K562 (cell line): ENCODE measurements around the gene CNTN4. TPM values are rescaled to one million over a fixed set of nuclear protein-coding genes. Genes with fewer than 3 reads are reported as not detected.

ENCODE experiments used
- ATAC-seq: fragments of 200-7000 bp; cut with Tn5 transposase; 3 replicates; pipeline ENCODE4 v1.9.1; 2020; ENCODE audit warnings: moderate library complexity
- BruUV-seq: library from RNA; stranded (reverse); fragments of 400-500 nt; replicated peaks from 2 replicates; lab custom pipeline; 2021; lab: Mats Ljungman, UMichigan
- CTCF ChIA-PET: fragments of 300-600 bp; formaldehyde crosslinking; extraction: SDS; loops from one replicate; lab custom pipeline; 2021; ENCODE audit warnings: low intra/inter-chr PET ratio; lab: Yijun Ruan, JAX
- POLR2A ChIA-PET: fragments of 300-600, 350-650 bp; sonication (Branson Sonifier 250); formaldehyde crosslinking; extraction: SDS; loops from one replicate; lab custom pipeline; 2021; ENCODE audit warnings: antibody characterized with exemption, inconsistent platforms; lab: Yijun Ruan, JAX
- DNase-seq, 4 experiments: peaks; one replicate each; pipeline versions ENCODE4 v3.0.0 to v3.0.0-alpha.2; 2011 to 2018; ENCODE audit warnings: low spot score in 3 of 4, mixed read lengths in 3 of 4; ENCODE audit errors: extremely low read depth in 1 of 4
- FAIRE-seq: peaks from 2 replicates; lab custom pipeline; 2011; peaks lifted over from hg19 to GRCh38; lab: Jason Lieb, UNC
- H2AFZ ChIP-seq: 2 replicates; pipeline ENCODE4 v1.6.0; 2011; ENCODE audit warnings: low read depth, low read length, control low read depth, inconsistent platforms
- H3K27ac ChIP-seq: fragments of 200-600 bp; 3 replicates; pipeline ENCODE4 v1.8.0; 2011; ENCODE audit warnings: low read depth, mild to moderate bottlenecking, control low read depth, inconsistent platforms, low read length, moderate library complexity, mixed read lengths; ENCODE audit errors: extremely low read depth
- H3K27me3 ChIP-seq, 2 experiments: fragments of 300-600 bp in 1 of 2; 2 replicates in 1 of 2; 3 replicates in 1 of 2; pipeline versions ENCODE4 v1.6.0 to v1.8.0; 2011; ENCODE audit warnings: inconsistent platforms in 2 of 2, low read length in 2 of 2, mild to moderate bottlenecking in 1 of 2, mixed read lengths in 1 of 2, moderate library complexity in 1 of 2; ENCODE audit not compliant: control insufficient read depth in 2 of 2, insufficient read depth in 2 of 2
- H3K36me3 ChIP-seq: fragments of 300-600 bp; 3 replicates; pipeline ENCODE4 v1.8.0; 2011; ENCODE audit warnings: mild to moderate bottlenecking, low read length, inconsistent platforms; ENCODE audit not compliant: control insufficient read depth, insufficient read depth
- H3K4me1 ChIP-seq, 2 experiments: fragments of 200-600 bp in 1 of 2; replicated peaks in 1 of 2; 2 replicates in 1 of 2; 3 replicates in 1 of 2; pipeline versions ENCODE4 v1.5.1 to v1.8.0; 2011; ENCODE audit warnings: inconsistent platforms in 2 of 2, low read length in 2 of 2, mild to moderate bottlenecking in 1 of 2, mixed read lengths in 1 of 2, moderate library complexity in 1 of 2; ENCODE audit not compliant: control insufficient read depth in 2 of 2, insufficient read depth in 2 of 2
- H3K4me2 ChIP-seq: 2 replicates; pipeline ENCODE4 v1.6.1; 2011; ENCODE audit warnings: low read length, control low read depth, inconsistent platforms, mixed read lengths; ENCODE audit not compliant: insufficient read depth
- H3K4me3 ChIP-seq: fragments of 200-600 bp; sonication (generic), shearing (Covaris generic); 2 replicates; pipeline ENCODE4 v1.5.1; 2016; ENCODE audit warnings: control low read depth, inconsistent platforms
- H3K79me2 ChIP-seq: fragments of 200-600 bp; 3 replicates; pipeline ENCODE4 v1.8.0; 2011; ENCODE audit warnings: low read length, inconsistent platforms; ENCODE audit not compliant: control insufficient read depth, insufficient read depth
- H3K9ac ChIP-seq, 2 experiments: 2 replicates each; pipeline versions ENCODE4 v1.6.0 to v1.6.1; 2011; ENCODE audit warnings: low read depth in 2 of 2, low read length in 2 of 2, control low read depth in 1 of 2, inconsistent platforms in 1 of 2, mild to moderate bottlenecking in 1 of 2, mixed read lengths in 1 of 2; ENCODE audit not compliant: insufficient read depth in 1 of 2
- H3K9me1 ChIP-seq: one replicate; pipeline ENCODE4 v1.6.0; 2011; ENCODE audit warnings: inconsistent platforms, mild to moderate bottlenecking, low read length, moderate library complexity; ENCODE audit not compliant: control insufficient read depth, insufficient read depth
- H3K9me3 ChIP-seq: replicated peaks from 2 replicates; pipeline ENCODE4 v1.5.1; 2011; ENCODE audit warnings: low read depth, low read length, inconsistent platforms; ENCODE audit not compliant: control insufficient read depth, insufficient read depth
- H4K20me1 ChIP-seq: replicated peaks from 2 replicates; pipeline ENCODE4 v1.6.1; 2011; ENCODE audit warnings: low read length, inconsistent platforms, mixed read lengths; ENCODE audit not compliant: control insufficient read depth, insufficient read depth
- CBFA2T3 ChIP-seq: fragments of 450-650 bp; IDR thresholded peaks from 2 replicates; pipeline ENCODE4 v1.6.1; 2017
- KLF6 ChIP-seq: fragments of 250-450 bp; sonication (Bioruptor Pico); IDR thresholded peaks from 2 replicates; pipeline ENCODE4 v1.4.0; 2020; ENCODE audit warnings: mild to moderate bottlenecking, moderate library complexity, borderline replicate concordance
- MITF ChIP-seq: IDR thresholded peaks from 2 replicates; pipeline ENCODE4 v1.6.1; 2014; ENCODE audit warnings: antibody characterized with exemption
- POLR2AphosphoS5 ChIP-seq: IDR thresholded peaks from 2 replicates; pipeline ENCODE4 v1.6.1; 2011; ENCODE audit warnings: mild to moderate bottlenecking, low read depth, low read length, moderate library complexity; ENCODE audit not compliant: control insufficient read depth, insufficient read depth
- SMAD1 ChIP-seq: fragments of 150-350 bp; IDR thresholded peaks from 2 replicates; pipeline ENCODE4 v1.6.1; 2014; ENCODE audit warnings: low read length, low read depth; ENCODE audit not compliant: partially characterized antibody
- TBL1XR1 ChIP-seq, 2 experiments: IDR thresholded peaks; 2 replicates each; pipeline ENCODE4 v1.6.1; 2012; ENCODE audit warnings: improper control_type of control experiment in 2 of 2, low read length in 2 of 2, mild to moderate bottlenecking in 1 of 2
- TCF3 ChIP-seq: sonication (generic); formaldehyde crosslinking; IDR thresholded peaks from 2 replicates; pipeline ENCODE4 v1.4.0; 2020; ENCODE audit warnings: mild to moderate bottlenecking, missing genetic modification reagents
- YBX1 ChIP-seq: fragments of 450-650 bp; IDR thresholded peaks from 2 replicates; pipeline ENCODE4 v1.7.1; 2016; ENCODE audit warnings: mild to moderate bottlenecking
- ZNF232 ChIP-seq: sonication (generic); formaldehyde crosslinking; IDR thresholded peaks from 2 replicates; pipeline ENCODE4 v1.8.0; 2022; ENCODE audit warnings: mild to moderate bottlenecking, missing genetic modification reagents
- ZNF431 ChIP-seq: sonication (generic); formaldehyde crosslinking; IDR thresholded peaks from 2 replicates; pipeline ENCODE4 v1.8.0; 2022; ENCODE audit warnings: mild to moderate bottlenecking, missing genetic modification reagents
- ZNF561 ChIP-seq: fragments of 450-650 bp; formaldehyde crosslinking; conservative IDR thresholded peaks from 2 replicates; pipeline ENCODE4 v1.4.0; 2020; ENCODE audit warnings: mild to moderate bottlenecking, moderate library complexity
- ZNF76 ChIP-seq: fragments of 250-450 bp; sonication (Bioruptor Pico); IDR thresholded peaks from 2 replicates; pipeline ENCODE4 v1.4.0; 2020; ENCODE audit warnings: mild to moderate bottlenecking, moderate library complexity, borderline replicate concordance
- WGBS: fragments of 100-300 bp; shearing (Covaris generic); methylation state at CpG from one replicate; pipeline ENCODE4 v1.1.6; 2016; ENCODE audit warnings: low coverage, mixed read lengths; ENCODE audit not compliant: insufficient coverage; ENCODE audit errors: missing lambda C conversion rate; 5-methylcytosine and 5-hydroxymethylcytosine counted together
- in situ Hi-C: fragments of 300-500 bp; cut with MboI; formaldehyde crosslinking; loops from 4 replicates; pipeline ENCODE4 v1.15.0; 2018; ENCODE audit warnings: inconsistent platforms, mixed read lengths
- intact Hi-C: fragments of 100-400 bp; cut with micrococcal nuclease; formaldehyde crosslinking; loops from 2 replicates; pipeline ENCODE4 v1.14.2; 2022
- polyA plus RNA-seq, 8 experiments: library from polyadenylated mRNA; depleted of rRNA in 4 of 8; stranded (reverse) in 5 of 8; unstranded in 3 of 8; fragments of >200 nt; fragmentation: Nextera tagmentation in 2 of 8; fragmentation: Illumina TruSeq in 1 of 8; extraction: Ambion mirVana in 2 of 8; extraction: Trizol in 1 of 8; gene quantifications; 2 replicates each; pipeline versions ENCODE4 v1.2.1 to v1.2.3, GENCODE V29; 2011 to 2014; ENCODE audit warnings: inconsistent platforms in 1 of 8, missing spikeins in 1 of 8
- total RNA-seq, 7 experiments: library from RNA; depleted of rRNA in 6 of 7; stranded (reverse); fragments of >200 nt in 6 of 7; fragmentation: Illumina TruSeq in 2 of 7; extraction: Trizol in 2 of 7; gene quantifications; 2 replicates each; pipeline versions ENCODE4 v1.2.1 to v1.2.3, GENCODE V29; 2011 to 2021; ENCODE audit warnings: low replicate concordance in 1 of 7

Gene CNTN4
- total and polyA plus RNA-seq, 9 of the 15 experiments (the other 6 are each of a cell fraction or from before 2014, with no cell fraction given): not detected

GRCh38 chr3:2783261-2783660 lies 684.6 kb downstream of the CNTN4 start:
- 0% methylated on average over 2 of the region's 2 CpGs for WGBS
- Histone ChIP-seq H3K27me3 (no peaks in the 10 kb centered on the region), H3K9ac (no peak overlapping the region), H2AFZ (no peak overlapping the region), H3K9me1 (no peaks in the 10 kb centered on the region), H3K4me1 (no peaks in the 10 kb centered on the region), H3K4me3 (no peak overlapping the region), H3K27ac (no peak overlapping the region), H4K20me1 (no peaks in the 10 kb centered on the region), H3K79me2 (no peaks in the 10 kb centered on the region), H3K9me3 (no peaks in the 10 kb centered on the region), H3K36me3 (no peaks in the 10 kb centered on the region), H3K4me2 (no peak overlapping the region)
- POLR2A ChIA-PET: no interaction called here
- no peak for ATAC-seq
- TF ChIP-seq MITF (no peak), ZNF232 (CRISPR knock-in tag) (no peak), ZNF431 (CRISPR knock-in tag) (no peak), YBX1 (no peak), CBFA2T3 (no peak), POLR2AphosphoS5 (no peak), SMAD1 (no peak), KLF6 (CRISPR knock-in tag) (no peak), TBL1XR1 (IDR thresholded peaks at IDR 0.05; ENCODE audit: low read length in 2 of 2) (no peak), TCF3 (CRISPR knock-in tag) (no peak), ZNF561 (CRISPR knock-in tag) (no peak), ZNF76 (CRISPR knock-in tag) (no peak)
- DNase-seq: no peak
- BruUV-seq: no TSS peak
- FAIRE-seq: no peak
- intact Hi-C loops: no loop called here
- in situ Hi-C loops: no loop called here
- CTCF ChIA-PET: no interaction called here
